Measurements from ENCODE around the gene CNBP.
"Not testable (repeated sequence)": the region's sequence is repeated elsewhere in the genome, so short reads cannot be mapped to it uniquely, and the experiment has no call there.

The CNBP gene

DNA sequence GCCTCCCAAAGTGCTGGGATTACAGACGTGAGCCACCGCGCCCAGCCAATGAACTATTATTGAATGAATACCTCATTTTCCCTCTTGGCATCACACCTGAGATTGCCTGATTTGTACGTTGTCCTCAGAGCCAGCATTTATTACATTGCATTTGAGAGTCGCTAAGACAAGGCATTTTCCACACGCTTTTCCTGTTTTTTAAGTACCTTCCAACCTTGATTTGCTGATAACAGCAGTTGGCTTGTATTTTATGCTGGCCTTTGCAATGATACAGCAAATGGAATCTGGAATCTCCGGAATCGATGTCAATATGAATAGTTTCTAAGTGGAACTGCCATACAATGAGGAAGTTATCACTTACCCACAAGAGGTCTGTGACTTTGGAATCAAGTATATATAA is 15.7 kb upstream of the CNBP start:
- Mint-ChIP-seq H3K9me3 (no peaks in the 10 kb centered on the region), H3K36me3 (no peaks in the 10 kb centered on the region), H3K27ac (no peak overlapping the region), H3K4me3 (no peak overlapping the region), H3K4me1 (no peaks in the 10 kb centered on the region)
- DNase-seq (ENCODE audit: low spot score in 2 of 2) (no peak), ATAC-seq (no peak)

- H3K27ac Mint-ChIP-seq = no peak overlapping the region
- no peaks in the 10 kb centered on the region for H3K36me3 Mint-ChIP-seq
- no peaks in the 10 kb centered on the region for H3K9me3 Mint-ChIP-seq
- H3K4me1 Mint-ChIP-seq = no peaks in the 10 kb centered on the region
- no peak for ATAC-seq
- DNase-seq (ENCODE audit: low spot score in 2 of 2) = no peak
- H3K4me3 Mint-ChIP-seq = no peak overlapping the region
These were observed 13.6 kb upstream of the CNBP start for GRCh38 chr3:129197321-129197720.

DNA sequence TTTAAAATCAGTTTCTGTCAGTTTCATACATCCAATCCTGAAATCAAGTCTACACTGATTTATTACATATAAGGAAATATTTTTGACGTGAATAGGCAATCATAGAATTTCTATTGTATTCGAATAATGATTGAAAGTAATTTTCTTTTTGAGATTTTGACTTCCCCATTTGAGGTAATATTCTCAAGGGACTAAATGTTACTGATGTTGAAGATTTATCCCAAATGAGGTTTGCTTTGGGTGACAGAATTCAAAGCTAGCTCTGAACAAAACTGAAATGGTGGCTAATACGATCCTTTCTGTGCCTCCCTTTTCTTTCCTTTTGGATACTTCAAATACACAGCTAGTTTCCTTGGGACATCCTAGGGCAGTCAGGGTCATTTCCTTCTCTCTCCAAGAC is 12.9 kb upstream of the CNBP start:
- H3K36me3 Mint-ChIP-seq = no peaks in the 10 kb centered on the region
- no peaks in the 10 kb centered on the region for H3K4me1 Mint-ChIP-seq
- no peaks in the 10 kb centered on the region for H3K9me3 Mint-ChIP-seq
- H3K4me3 Mint-ChIP-seq = no peak overlapping the region
- ATAC-seq = no peak
- DNase-seq (ENCODE audit: low spot score in 2 of 2) = no peak
- no peak overlapping the region for H3K27ac Mint-ChIP-seq

DNA sequence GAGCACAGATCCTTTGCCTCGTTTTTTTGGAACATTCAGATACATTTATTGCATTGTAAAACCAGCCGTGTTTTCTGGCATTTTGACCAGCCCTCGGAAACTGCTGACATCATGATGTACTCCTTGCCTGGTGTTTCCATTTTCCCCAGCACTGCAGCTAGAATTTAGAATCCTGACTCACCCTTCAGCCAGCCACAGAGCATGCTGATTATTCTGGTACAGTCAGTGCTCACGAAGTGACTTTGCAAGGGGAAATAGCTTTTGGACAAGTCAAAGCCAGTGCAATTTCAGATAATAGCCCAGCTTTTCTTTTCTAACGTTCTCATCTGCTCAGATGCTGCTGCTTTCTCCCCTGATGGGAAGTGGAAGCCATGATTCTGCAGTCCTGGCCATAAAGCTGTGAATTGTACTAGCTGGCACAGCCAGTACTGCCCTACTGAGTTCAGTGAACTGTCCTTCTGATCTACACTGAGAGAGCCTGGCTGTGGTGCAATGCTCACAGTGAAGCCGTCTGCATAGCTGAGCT is 12.1 kb upstream of the CNBP start:
- Mint-ChIP-seq H3K4me3 (no peak overlapping the region), H3K27ac (no peak overlapping the region), H3K9me3 (no peaks in the 10 kb centered on the region), H3K36me3 (no peaks in the 10 kb centered on the region), H3K4me1 (no peaks in the 10 kb centered on the region)
- DNase-seq (ENCODE audit: low spot score in 2 of 2) (no peak), ATAC-seq (peak; percentile 81)

DNA sequence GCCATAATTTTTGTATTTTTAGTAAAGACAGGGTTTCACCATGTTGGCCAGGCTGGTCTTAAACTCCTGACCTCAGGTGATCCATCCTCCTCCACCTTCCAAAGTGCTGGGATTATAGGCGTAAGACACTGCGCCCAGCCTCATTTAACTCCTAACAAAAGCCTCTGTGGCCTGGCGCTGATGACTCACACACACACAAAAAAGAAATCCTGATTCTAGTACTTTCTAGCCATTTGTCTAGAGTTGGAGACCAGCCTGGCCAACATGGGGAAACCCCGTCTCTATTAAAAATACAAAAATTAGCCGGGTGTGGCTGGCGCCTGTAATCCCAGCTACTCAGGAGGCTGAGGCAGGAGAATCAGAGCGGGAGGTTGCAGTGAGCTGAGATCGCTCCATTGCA is 6.1 kb upstream of the CNBP start:
- not testable (repeated sequence) for H3K9me3 Mint-ChIP-seq, ATAC-seq

DNA sequence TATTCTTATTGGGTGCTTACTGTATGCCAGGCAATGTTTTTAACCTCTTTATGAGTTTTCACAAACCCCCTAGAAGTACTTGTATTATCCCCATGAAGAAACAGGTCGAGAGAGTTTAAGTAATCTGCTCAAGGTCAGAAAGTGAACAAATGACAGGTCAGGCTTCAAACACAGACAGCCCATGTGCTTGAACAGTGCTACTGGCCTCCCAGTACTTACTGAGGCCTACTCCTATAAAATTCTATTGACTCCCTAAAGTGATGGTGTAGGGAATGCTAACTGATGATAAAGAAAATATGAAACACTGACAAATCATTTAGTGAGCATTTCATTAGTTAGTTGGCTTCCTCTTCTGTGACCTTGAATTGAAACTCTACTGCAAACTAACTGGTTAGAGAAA is 4.2 kb upstream of the CNBP start:
- Mint-ChIP-seq H3K4me1 (no peaks in the 10 kb centered on the region), H3K9me3 (no peaks in the 10 kb centered on the region), H3K27ac (no peak overlapping the region), H3K4me3 (no peak overlapping the region), H3K36me3 (peaks cover 18% of the 10 kb centered on the region)
- DNase-seq (ENCODE audit: low spot score in 2 of 2) (no peak), ATAC-seq (no peak)

More for the DNA sequence above, 6.1 kb upstream of the CNBP start:
- not testable (repeated sequence) for H3K4me1 Mint-ChIP-seq; H3K4me3 Mint-ChIP-seq; H3K36me3 Mint-ChIP-seq; DNase-seq (ENCODE audit: low spot score in 2 of 2); H3K27ac Mint-ChIP-seq

DNA sequence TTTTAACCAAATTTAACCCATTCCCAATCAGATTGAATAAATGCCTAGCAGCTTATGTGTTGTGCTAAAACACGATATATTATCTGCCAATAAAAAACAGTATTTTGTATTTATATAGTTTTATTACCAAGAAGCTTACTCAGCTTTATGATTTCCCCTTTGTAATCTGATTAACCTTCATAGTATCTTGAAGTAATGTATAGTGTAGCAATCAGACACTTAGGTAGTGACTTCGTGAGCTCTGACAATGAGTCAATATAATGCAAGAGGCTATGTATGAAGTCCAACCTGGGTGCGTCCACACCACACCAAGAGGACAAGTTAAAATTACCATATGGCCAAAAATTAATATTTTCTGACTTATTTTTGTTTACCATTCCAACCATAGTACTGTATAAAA is 2.1 kb upstream of the CNBP start:
- H3K27ac Mint-ChIP-seq = no peak overlapping the region
- no peak for DNase-seq (ENCODE audit: low spot score in 2 of 2)
- no peak for ATAC-seq
- H3K36me3 Mint-ChIP-seq = peaks cover 38% of the 10 kb centered on the region
- H3K4me3 Mint-ChIP-seq = peak overlapping the region; percentile 88
- peaks cover 8% of the 10 kb centered on the region for H3K4me1 Mint-ChIP-seq
- H3K9me3 Mint-ChIP-seq = no peaks in the 10 kb centered on the region

- ATAC-seq; DNase-seq (ENCODE audit: low spot score in 2 of 2); H3K9me3 Mint-ChIP-seq: not testable (repeated sequence)
- Mint-ChIP-seq H3K36me3 (peaks cover 47% of the 10 kb centered on the region), H3K27ac (peak overlapping the region; percentile 99), H3K4me1 (peaks cover 15% of the 10 kb centered on the region), H3K4me3 (peak overlapping the region; percentile 88)
These were observed 1.3 kb upstream of the CNBP start for GRCh38 chr3:129184784-129185542.

DNA sequence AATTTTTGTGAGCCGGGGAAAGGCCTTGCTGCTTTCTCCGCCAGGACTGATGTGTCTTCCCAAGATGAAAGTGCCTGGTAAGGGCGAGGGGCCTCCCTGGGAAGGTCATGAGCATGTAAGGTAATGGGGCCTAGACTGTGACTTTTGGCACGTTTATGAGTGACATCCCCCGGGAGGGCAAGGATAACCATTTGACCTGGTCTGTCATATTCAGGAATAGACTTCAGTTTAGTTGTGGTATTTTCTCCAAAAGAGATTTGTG is 631 bp upstream of the CNBP start:
- no peaks in the 10 kb centered on the region for H3K9me3 Mint-ChIP-seq
- H3K27ac Mint-ChIP-seq = peak overlapping the region; percentile 99
- peaks cover 53% of the 10 kb centered on the region for H3K36me3 Mint-ChIP-seq
- ATAC-seq = peak; percentile 1
- peaks cover 20% of the 10 kb centered on the region for H3K4me1 Mint-ChIP-seq
- DNase-seq (ENCODE audit: low spot score in 2 of 2) = no peak
- peak overlapping the region; percentile 88 for H3K4me3 Mint-ChIP-seq

DNA sequence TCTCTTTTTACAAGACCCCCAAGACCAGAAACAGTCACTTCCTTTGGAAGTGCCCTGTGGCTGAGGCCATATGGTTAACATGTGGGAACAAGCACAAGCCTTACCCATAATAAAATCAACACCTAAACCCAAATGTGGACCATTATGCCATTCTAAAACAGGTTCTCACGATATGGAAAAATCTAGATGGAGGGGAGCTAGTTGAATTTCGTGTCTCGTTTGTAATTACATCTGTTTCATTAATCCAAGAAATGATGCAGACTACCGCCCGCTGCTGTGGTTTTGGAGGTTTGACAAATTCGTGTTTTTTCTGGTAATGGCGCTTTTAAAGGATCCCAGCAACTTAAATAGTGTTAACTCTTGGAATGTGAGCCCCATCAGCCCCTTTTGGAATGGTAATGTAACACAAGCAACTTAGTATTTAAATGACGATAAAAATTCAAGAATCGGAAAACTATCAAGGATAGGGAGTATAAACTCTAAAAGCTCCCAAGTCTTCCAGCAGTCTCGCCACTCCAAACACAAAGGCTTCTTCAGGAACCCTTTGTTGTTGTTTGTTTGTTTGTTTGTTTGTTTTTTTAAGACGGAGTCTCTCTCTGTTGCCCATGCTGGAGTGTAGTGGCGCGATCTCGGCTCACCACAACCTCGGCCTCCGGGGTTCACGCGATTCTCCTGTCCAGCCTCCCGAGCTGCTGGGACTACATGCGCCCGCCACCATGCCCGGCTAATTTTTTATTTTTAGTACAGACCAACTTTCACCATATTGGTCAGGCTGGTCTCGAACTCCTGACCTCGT is 1.1 kb downstream of the CNBP start:
- H3K4me1 Mint-ChIP-seq = peaks cover 35% of the 10 kb centered on the region
- ATAC-seq = peak; percentile 1
- H3K4me3 Mint-ChIP-seq = peak overlapping the region; percentile 88
- peak overlapping the region; percentile 99 for H3K27ac Mint-ChIP-seq
- H3K9me3 Mint-ChIP-seq = no peaks in the 10 kb centered on the region
- no peak for DNase-seq (ENCODE audit: low spot score in 2 of 2)
- peaks cover 70% of the 10 kb centered on the region for H3K36me3 Mint-ChIP-seq

DNA sequence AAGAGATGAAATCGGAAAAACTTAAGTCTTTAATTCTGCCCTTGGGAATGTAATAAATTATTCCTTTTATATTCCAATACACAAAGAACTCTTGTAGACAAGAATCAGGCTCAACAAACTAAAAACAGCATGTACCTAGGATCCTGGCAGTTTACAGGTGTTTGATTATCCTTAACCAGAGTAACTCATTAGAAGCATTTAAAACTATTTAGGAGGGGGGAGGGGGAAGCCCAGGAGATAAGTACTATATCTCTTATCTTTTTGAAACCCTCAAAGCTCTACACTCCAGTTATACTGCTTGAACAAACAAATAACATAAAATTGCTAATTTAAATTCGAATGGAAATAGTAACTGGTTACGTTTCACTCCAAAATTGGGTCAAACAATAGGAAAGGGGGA is 1.9 kb downstream of the CNBP start:
- Mint-ChIP-seq H3K9me3 (no peaks in the 10 kb centered on the region), H3K4me1 (peaks cover 42% of the 10 kb centered on the region), H3K27ac (peak overlapping the region; percentile 99), H3K36me3 (peaks cover 78% of the 10 kb centered on the region), H3K4me3 (peak overlapping the region; percentile 88)
- ATAC-seq (no peak), DNase-seq (ENCODE audit: low spot score in 2 of 2) (no peak)

GRCh38 chr3:129180461-129180860 is 3.2 kb downstream of the CNBP start:
- Mint-ChIP-seq H3K36me3 (peaks cover 92% of the 10 kb centered on the region), H3K4me3 (peak overlapping the region; percentile 88), H3K9me3 (no peaks in the 10 kb centered on the region), H3K27ac (peak overlapping the region; percentile 99), H3K4me1 (peaks cover 55% of the 10 kb centered on the region)
- DNase-seq (ENCODE audit: low spot score in 2 of 2) (no peak), ATAC-seq (no peak)

DNA sequence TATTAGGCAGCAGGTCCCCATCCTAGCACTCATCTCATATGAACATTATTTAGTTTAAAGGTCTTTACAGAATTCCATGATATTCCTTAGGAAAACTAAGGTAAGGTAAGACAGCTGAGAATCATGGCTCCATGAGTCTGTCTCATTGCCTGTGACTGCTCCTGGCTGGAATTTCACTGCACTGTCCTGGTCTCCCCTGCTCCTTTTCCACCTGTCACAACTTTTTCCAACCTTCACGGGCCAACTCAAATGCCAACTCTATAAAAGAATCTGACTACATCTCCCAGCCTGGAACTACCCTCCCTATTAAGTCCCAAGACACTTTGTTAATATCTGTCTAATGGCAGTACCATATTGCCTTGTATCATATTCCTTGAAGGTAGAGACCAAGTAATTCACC is 7.6 kb downstream of the CNBP start:
- H3K4me3 Mint-ChIP-seq = peak overlapping the region; percentile 23
- H3K36me3 Mint-ChIP-seq = peaks cover 100% of the 10 kb centered on the region
- DNase-seq (ENCODE audit: low spot score in 2 of 2) (no peak), ATAC-seq (no peak)
- H3K27ac Mint-ChIP-seq = peak overlapping the region; percentile 7
- H3K4me1 Mint-ChIP-seq = peaks cover 70% of the 10 kb centered on the region
- no peaks in the 10 kb centered on the region for H3K9me3 Mint-ChIP-seq

DNA sequence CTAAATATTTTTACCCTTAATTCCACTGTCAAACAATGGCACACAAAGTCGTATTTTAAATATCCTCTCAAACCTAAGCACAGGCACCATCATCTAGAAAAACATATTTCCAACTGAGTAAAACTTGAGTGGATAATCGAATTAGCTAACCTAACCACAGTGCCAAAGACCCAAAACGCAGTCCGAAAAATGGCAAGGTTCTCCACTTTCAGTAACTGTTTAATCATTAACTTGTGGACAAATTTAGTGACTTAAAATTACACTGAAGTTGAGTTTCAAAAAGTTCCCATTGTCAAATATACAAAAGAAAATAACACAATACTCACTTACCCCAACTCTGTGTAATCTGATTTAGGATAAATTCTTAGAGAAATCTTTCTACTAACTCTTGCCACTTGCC is 10.0 kb downstream of the CNBP start:
- H3K27ac Mint-ChIP-seq = peak overlapping the region; percentile 58
- peaks cover 100% of the 10 kb centered on the region for H3K36me3 Mint-ChIP-seq
- peak overlapping the region; percentile 17 for H3K4me3 Mint-ChIP-seq
- no peak for ATAC-seq
- peaks cover 54% of the 10 kb centered on the region for H3K4me1 Mint-ChIP-seq
- no peak for DNase-seq (ENCODE audit: low spot score in 2 of 2)
- no peaks in the 10 kb centered on the region for H3K9me3 Mint-ChIP-seq

DNA sequence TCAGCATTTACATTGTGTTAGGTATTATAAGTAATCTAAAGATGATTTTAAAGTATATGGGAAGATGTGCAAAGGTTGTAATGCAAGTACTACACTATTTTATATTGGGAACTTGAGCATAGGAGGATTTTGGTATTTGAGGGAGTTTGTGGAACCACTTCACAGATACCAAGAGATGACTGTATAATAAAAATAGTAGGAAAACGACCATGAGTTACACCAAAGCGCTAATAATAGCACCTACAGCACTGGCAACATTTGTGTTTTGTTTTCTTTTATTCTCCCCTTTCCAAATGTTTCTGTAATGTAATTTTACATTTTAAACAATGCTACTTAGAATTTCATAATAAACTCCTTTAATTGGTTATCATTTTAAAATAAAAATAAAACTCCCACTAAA is 10.5 kb downstream of the CNBP start:
- H3K9me3 Mint-ChIP-seq = no peaks in the 10 kb centered on the region
- ATAC-seq (no peak), DNase-seq (ENCODE audit: low spot score in 2 of 2) (no peak)
- H3K4me1 Mint-ChIP-seq = peaks cover 50% of the 10 kb centered on the region
- H3K4me3 Mint-ChIP-seq = no peak overlapping the region
- H3K36me3 Mint-ChIP-seq = peaks cover 100% of the 10 kb centered on the region
- no peak overlapping the region for H3K27ac Mint-ChIP-seq

Data from stimulated activated effector memory CD8-positive, alpha-beta T cell treated with anti-CD3 and anti-CD28 coated beads, Interleukin-12 subunit alpha, Interleukin-12 subunit beta, amount 100 ng/mL, for 72 hours (primary cell).